Measurements from ENCODE around the gene CNTD1. TPM values are rescaled to one million over a fixed set of nuclear protein-coding genes. Genes with fewer than 3 reads are reported as not detected.

CNTD1 gene
- total RNA-seq, 1 donor: 0.54 TPM

DNA sequence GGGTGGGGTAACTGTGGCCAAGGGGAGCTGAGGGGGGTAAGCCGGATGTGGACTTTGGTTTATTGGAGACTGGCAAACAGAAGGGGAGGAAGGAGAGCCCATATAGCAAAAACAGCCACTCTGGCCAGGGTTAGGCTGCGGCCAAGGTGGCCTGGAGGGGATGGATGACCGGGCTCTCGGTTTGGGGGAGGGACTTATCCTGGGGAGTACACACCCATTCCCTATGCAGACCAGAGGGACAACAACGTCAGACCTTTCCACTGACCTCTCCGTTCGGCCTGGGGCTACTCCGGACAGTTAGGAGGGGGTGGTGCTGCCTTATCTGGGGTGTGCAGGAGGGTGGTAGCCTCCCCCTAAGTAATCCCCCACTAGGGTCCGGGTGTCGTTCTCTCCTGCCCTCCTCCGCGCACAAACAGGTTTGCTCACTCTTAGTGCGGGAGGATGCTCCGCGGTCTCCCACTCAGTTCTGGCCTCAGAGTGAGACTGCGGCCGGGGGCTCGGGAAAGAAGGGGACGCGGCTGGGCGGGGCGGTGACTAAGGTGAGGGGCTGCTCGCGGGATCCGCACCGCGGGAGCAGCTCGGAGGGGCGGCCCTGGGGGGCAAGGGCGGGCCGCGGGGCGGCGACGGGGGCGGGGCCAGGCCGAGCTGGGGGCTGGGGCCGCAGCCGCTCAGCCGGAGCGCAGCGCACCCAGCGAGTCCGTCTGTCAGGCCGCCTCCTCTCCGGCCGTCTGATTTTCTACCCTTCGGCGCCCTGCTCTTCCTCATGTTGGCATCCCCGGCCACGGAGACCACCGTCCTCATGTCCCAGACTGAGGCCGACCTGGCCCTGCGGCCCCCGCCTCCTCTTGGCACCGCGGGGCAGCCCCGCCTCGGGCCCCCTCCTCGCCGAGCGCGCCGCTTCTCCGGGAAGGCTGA lies 18.5 kb upstream of the CNTD1 start, which contains the start of gene WNK4:
Gene WNK4, plus strand, starts transcription at position 675 of the 915 bp plus-strand sequence. Its CDS starts 89 bp downstream, at position 764.
- TF ChIP-seq, protein P1, sequence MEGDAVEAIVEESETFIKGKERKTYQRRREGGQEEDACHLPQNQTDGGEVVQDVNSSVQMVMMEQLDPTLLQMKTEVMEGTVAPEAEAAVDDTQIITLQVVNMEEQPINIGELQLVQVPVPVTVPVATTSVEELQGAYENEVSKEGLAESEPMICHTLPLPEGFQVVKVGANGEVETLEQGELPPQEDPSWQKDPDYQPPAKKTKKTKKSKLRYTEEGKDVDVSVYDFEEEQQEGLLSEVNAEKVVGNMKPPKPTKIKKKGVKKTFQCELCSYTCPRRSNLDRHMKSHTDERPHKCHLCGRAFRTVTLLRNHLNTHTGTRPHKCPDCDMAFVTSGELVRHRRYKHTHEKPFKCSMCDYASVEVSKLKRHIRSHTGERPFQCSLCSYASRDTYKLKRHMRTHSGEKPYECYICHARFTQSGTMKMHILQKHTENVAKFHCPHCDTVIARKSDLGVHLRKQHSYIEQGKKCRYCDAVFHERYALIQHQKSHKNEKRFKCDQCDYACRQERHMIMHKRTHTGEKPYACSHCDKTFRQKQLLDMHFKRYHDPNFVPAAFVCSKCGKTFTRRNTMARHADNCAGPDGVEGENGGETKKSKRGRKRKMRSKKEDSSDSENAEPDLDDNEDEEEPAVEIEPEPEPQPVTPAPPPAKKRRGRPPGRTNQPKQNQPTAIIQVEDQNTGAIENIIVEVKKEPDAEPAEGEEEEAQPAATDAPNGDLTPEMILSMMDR (IDR thresholded peaks at IDR 0.05; ENCODE audit: insufficient read depth, low read length): no peak
- DNase-seq (ENCODE audit: low read depth): no peak
- H3K4me3 ChIP-seq (ENCODE audit: low read depth, low read length): peak within 1 kb of the TSS; percentile 70

DNA sequence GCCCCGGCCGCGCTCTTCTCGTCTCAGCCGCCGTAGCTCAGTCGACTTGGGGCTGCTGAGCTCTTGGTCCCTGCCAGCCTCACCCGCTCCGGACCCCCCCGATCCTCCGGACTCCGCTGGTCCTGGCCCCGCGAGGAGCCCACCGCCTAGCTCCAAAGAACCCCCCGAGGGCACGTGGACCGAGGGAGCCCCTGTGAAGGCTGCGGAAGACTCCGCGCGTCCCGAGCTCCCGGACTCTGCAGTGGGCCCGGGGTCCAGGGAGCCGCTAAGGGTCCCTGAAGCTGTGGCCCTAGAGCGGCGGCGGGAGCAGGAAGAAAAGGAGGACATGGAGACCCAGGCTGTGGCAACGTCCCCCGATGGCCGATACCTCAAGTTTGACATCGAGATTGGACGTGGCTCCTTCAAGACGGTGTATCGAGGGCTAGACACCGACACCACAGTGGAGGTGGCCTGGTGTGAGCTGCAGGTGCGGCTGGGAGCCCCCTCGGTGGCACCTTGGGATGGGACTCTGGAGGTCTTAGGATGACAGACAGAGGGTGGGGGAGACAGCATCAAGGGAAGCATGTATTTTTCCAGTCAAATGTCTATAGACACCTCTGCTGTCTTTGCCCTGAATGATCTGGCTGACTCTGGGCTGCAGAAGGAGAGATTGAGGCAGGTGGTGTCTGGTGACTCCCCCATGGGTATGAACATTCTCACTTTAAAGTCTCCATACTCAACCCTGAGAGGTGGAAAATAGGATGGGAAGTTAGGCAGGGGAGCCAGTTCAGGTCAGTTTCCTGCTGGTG lies 17.6 kb upstream of the CNTD1 start:
- DNase-seq (ENCODE audit: low read depth): no peak
- peak overlapping the region; percentile 70 for H3K4me3 ChIP-seq (ENCODE audit: low read depth, low read length)
- TF ChIP-seq, protein P1 (IDR thresholded peaks at IDR 0.05; ENCODE audit: insufficient read depth, low read length): no peak

DNA sequence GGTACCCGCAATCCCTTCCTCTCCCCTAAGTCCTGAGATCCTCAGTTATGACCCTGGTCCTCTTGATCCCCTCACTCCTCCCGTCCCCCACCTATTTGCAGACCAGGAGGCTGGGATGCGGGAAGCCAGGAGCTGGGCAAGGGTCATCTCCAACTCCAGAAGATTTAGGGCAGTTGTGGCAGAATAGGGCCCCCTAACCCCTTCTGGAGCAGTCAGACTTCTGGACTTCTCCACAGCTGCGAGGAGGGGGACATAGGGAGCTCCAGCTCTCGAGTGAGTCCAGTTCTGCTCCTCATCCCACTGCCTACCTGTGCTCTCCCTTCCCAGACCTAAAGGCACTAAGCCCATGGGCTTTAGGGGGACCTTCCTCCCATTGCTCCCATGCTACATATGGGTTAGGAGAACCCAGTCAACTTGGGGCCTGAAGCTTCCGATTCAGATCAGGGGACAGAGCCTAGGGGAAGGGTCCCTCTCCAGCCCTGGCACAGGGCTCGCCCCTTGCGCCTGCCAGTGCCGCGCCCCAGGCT lies 17.0 kb upstream of the CNTD1 start:
- TF ChIP-seq, protein P1 (IDR thresholded peaks at IDR 0.05; ENCODE audit: insufficient read depth, low read length): no peak
- H3K4me3 ChIP-seq (ENCODE audit: low read depth, low read length): peak overlapping the region; percentile 70
- no peak for DNase-seq (ENCODE audit: low read depth)

DNA sequence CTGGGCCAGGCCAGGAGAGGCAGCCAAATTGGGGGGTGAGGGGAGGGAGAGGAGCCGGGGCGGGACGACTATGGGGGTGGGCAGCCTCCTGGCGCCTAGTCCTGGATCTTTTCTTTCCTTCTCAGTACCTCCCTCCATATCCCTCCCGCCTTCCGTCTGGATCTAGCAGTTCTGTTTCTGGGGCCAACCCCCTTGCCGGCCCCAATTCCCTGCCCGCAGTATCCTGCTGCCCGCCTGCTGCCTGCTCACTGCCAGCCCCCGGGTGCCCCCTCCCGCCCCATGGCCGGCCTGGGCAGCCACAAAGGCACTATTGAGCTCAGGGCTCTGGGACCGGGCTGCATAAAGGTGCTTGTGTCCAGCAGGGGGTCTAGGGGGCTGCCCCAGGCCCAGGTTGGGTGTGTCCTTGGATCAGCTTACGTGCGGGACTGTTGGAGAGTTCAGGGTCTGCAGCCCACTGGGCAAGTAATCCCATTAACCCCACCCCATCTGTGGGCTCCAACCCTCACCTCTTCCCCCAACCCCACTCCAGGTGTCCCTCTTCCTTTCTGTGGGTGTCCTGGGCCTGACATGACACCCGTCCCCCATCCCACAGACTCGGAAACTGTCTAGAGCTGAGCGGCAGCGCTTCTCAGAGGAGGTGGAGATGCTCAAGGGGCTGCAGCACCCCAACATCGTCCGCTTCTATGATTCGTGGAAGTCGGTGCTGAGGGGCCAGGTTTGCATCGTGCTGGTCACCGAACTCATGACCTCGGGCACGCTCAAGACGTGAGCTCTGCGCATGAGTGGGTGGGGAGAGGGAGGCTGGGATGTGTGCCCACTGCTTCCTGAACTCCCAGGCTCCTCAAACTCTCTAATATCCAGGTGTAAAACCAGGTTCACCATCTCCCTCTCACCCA lies 16.2 kb upstream of the CNTD1 start:
- peak overlapping the region; percentile 70 for H3K4me3 ChIP-seq (ENCODE audit: low read depth, low read length)
- peak; percentile 33 for DNase-seq (ENCODE audit: low read depth)
- TF ChIP-seq, protein P1 (IDR thresholded peaks at IDR 0.05; ENCODE audit: insufficient read depth, low read length): no peak

DNA sequence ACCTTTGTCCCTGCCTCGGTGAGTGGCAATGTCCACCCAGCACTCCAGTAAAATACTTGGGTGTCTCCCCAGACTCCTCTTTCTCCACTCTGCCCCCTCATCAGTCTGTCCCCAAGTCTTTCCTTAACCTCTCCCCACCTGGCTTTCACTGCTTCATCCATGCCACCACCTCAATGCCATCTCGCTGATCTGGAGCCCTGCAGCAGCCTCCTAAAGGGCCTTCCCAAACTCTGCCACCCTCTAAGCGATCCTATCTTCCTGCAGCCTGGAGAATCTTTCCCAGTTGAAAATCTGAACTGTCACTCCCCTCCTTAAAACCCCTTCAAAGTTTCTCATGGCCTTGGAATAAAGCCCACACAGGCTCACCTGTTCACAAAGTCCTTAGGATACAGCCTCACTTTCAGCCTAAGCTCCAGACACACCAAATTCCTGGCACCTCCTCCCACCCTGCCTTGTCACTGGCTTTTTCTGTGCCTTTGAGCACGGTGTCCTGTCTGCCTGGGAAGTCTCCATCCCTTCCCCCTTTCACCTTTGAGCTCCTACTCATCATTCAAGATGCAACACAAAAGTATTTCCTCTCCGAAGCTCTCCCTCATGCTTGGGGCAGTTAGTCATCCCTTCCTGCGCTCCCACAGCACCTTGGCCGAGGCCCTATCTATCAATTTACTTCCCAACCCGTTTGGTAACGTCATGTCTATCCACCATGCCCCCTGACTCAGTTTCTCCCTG lies 15.4 kb upstream of the CNTD1 start:
- TF ChIP-seq, protein P1 (IDR thresholded peaks at IDR 0.05; ENCODE audit: insufficient read depth, low read length): no peak
- peak overlapping the region; percentile 70 for H3K4me3 ChIP-seq (ENCODE audit: low read depth, low read length)
- DNase-seq (ENCODE audit: low read depth): peak; percentile 86

Data from fibroblast of the aortic adventitia (primary cell).